HEK293 (cell line): Measurements from ENCODE around the gene GABRA6.

Source experiments
- CTCF ChIA-PET: fragments of 350-600 bp; formaldehyde crosslinking; extraction: SDS; loops from one replicate; lab custom pipeline; 2021; ENCODE audit warnings: antibody characterized with exemption; lab: Yijun Ruan, JAX
- POLR2A ChIA-PET: fragments of 300-600 bp; formaldehyde crosslinking; extraction: SDS; loops from one replicate; lab custom pipeline; 2020; ENCODE audit warnings: antibody characterized with exemption, inconsistent platforms; lab: Yijun Ruan, JAX
- H3K27ac ChIP-seq: fragments of 200-500 bp; sonication (Bioruptor generic); 2 replicates; pipeline ENCODE4 v1.5.1; 2014; ENCODE audit warnings: low read depth, low read length, control low read depth, inconsistent platforms; ENCODE audit errors: extremely low read depth
- H3K36me3 ChIP-seq, 2 experiments: fragments of 200-500 bp in 1 of 2; sonication (Bioruptor generic) in 1 of 2; 1 replicate in 1 of 2; 2 replicates in 1 of 2; pipeline ENCODE4 v1.5.1; 2014 to 2017; ENCODE audit warnings: inconsistent platforms in 2 of 2, low read length in 2 of 2; ENCODE audit not compliant: control insufficient read depth in 2 of 2, insufficient read depth in 1 of 2
- H3K4me1 ChIP-seq: fragments of 200-500 bp; sonication (Bioruptor generic); 2 replicates; pipeline ENCODE4 v1.5.1; 2014; ENCODE audit warnings: mild to moderate bottlenecking, low read length, inconsistent platforms; ENCODE audit not compliant: control insufficient read depth, insufficient read depth
- H3K4me3 ChIP-seq: 2 replicates; pipeline ENCODE4 v1.5.1; 2011; ENCODE audit warnings: low read depth, mild to moderate bottlenecking, control low read depth, low read length, moderate library complexity
- H3K9me3 ChIP-seq: fragments of 200-500 bp; sonication (Bioruptor generic); 2 replicates; pipeline ENCODE4 v1.5.1; 2014; ENCODE audit warnings: low read depth, low read length, inconsistent platforms; ENCODE audit not compliant: control insufficient read depth, insufficient read depth
- GLIS2 ChIP-seq: fragments of 450-650 bp; formaldehyde crosslinking; IDR thresholded peaks from 2 replicates; pipeline ENCODE4 v1.5.1; 2016; ENCODE audit warnings: missing biosample characterization, missing genetic modification characterization
- HOXD13 ChIP-seq: sonication (generic); formaldehyde crosslinking; IDR thresholded peaks from 2 replicates; pipeline ENCODE4 v1.8.0; 2022; ENCODE audit warnings: missing genetic modification reagents, borderline replicate concordance
- INSM2 ChIP-seq: fragments of 450-650 bp; formaldehyde crosslinking; IDR thresholded peaks from 2 replicates; pipeline ENCODE4 v1.5.1; 2016; ENCODE audit warnings: missing biosample characterization, missing genetic modification characterization
- KLF7 ChIP-seq: fragments of 450-650 bp; formaldehyde crosslinking; IDR thresholded peaks from 2 replicates; pipeline ENCODE4 v1.5.1; 2016; ENCODE audit warnings: missing biosample characterization, missing genetic modification characterization, borderline replicate concordance
- SALL2 ChIP-seq: fragments of 450-650 bp; formaldehyde crosslinking; IDR thresholded peaks from 2 replicates; pipeline ENCODE4 v1.5.0; 2017; ENCODE audit warnings: missing biosample characterization, mild to moderate bottlenecking, missing genetic modification characterization, borderline replicate concordance
- WT1 ChIP-seq: fragments of 450-650 bp; formaldehyde crosslinking; IDR thresholded peaks from 2 replicates; pipeline ENCODE4 v1.5.1; 2016; ENCODE audit warnings: missing biosample characterization, missing genetic modification characterization
- YY1 ChIP-seq: fragments of 450-650 bp; formaldehyde crosslinking; IDR thresholded peaks from 2 replicates; pipeline ENCODE4 v1.5.1; 2018; ENCODE audit warnings: missing biosample characterization, missing genetic modification characterization
- ZBTB48 ChIP-seq: fragments of 450-650 bp; formaldehyde crosslinking; IDR thresholded peaks from 2 replicates; pipeline ENCODE4 v1.5.1; 2016; ENCODE audit warnings: missing biosample characterization, missing genetic modification characterization
- ZBTB49 ChIP-seq: fragments of 450-650 bp; formaldehyde crosslinking; IDR thresholded peaks from 2 replicates; pipeline ENCODE4 v1.5.1; 2016; ENCODE audit warnings: missing biosample characterization, missing genetic modification characterization, low read depth
- ZNF146 ChIP-seq: fragments of 450-650 bp; formaldehyde crosslinking; IDR thresholded peaks from 2 replicates; pipeline ENCODE4 v1.5.1; 2016; ENCODE audit warnings: missing biosample characterization, missing genetic modification characterization
- ZNF155 ChIP-seq: fragments of 450-650 bp; formaldehyde crosslinking; IDR thresholded peaks from 2 replicates; pipeline ENCODE4 v1.5.1; 2016; ENCODE audit warnings: missing biosample characterization, missing genetic modification characterization
- ZNF214 ChIP-seq: fragments of 450-650 bp; formaldehyde crosslinking; IDR thresholded peaks from 2 replicates; pipeline ENCODE4 v1.5.1; 2017; ENCODE audit warnings: missing biosample characterization, mild to moderate bottlenecking, missing genetic modification characterization, borderline replicate concordance
- ZNF311 ChIP-seq: fragments of 450-650 bp; formaldehyde crosslinking; IDR thresholded peaks from 2 replicates; pipeline ENCODE4 v1.5.1; 2017; ENCODE audit warnings: missing biosample characterization, missing genetic modification characterization, borderline replicate concordance
- ZNF473 ChIP-seq: fragments of 450-650 bp; formaldehyde crosslinking; IDR thresholded peaks from 2 replicates; pipeline ENCODE4 v1.5.1; 2017; ENCODE audit warnings: missing biosample characterization, missing genetic modification characterization
- ZNF488 ChIP-seq: fragments of 450-650 bp; formaldehyde crosslinking; IDR thresholded peaks from 2 replicates; pipeline ENCODE4 v1.5.1; 2016; ENCODE audit warnings: missing biosample characterization, missing genetic modification characterization
- ZNF529 ChIP-seq: fragments of 450-650 bp; formaldehyde crosslinking; IDR thresholded peaks from 2 replicates; pipeline ENCODE4 v1.5.1; 2017; ENCODE audit warnings: missing genetic modification characterization, missing biosample characterization; ENCODE audit not compliant: insufficient replicate concordance
- ZNF548 ChIP-seq: fragments of 450-650 bp; formaldehyde crosslinking; IDR thresholded peaks from 2 replicates; pipeline ENCODE4 v1.5.1; 2016; ENCODE audit warnings: missing biosample characterization, missing genetic modification characterization
- ZNF558 ChIP-seq: fragments of 450-650 bp; formaldehyde crosslinking; IDR thresholded peaks from 2 replicates; pipeline ENCODE4 v1.5.1; 2016; ENCODE audit warnings: missing biosample characterization, missing genetic modification characterization
- ZNF571 ChIP-seq: fragments of 450-650 bp; formaldehyde crosslinking; IDR thresholded peaks from 2 replicates; pipeline ENCODE4 v1.5.0; 2017; ENCODE audit warnings: missing biosample characterization, missing genetic modification characterization
- ZNF654 ChIP-seq: fragments of 450-650 bp; formaldehyde crosslinking; IDR thresholded peaks from 2 replicates; pipeline ENCODE4 v1.5.1; 2016; ENCODE audit warnings: low read depth, missing biosample characterization, missing genetic modification characterization
- ZNF677 ChIP-seq: fragments of 450-650 bp; IDR thresholded peaks from 2 replicates; pipeline ENCODE4 v1.5.0; 2018; ENCODE audit warnings: missing biosample characterization, mild to moderate bottlenecking, missing genetic modification characterization, moderate library complexity
- ZXDB ChIP-seq: fragments of 450-650 bp; formaldehyde crosslinking; IDR thresholded peaks from 2 replicates; pipeline ENCODE4 v1.5.1; 2016; ENCODE audit warnings: missing biosample characterization, missing genetic modification characterization
- TF ChIP-seq, protein P1 (sequence below): fragments of 450-650 bp; formaldehyde crosslinking; conservative IDR thresholded peaks from 2 replicates; pipeline ENCODE4 v1.5.1; 2016; ENCODE audit warnings: low read depth, missing biosample characterization, missing genetic modification characterization

GABRA6 gene

DNA sequence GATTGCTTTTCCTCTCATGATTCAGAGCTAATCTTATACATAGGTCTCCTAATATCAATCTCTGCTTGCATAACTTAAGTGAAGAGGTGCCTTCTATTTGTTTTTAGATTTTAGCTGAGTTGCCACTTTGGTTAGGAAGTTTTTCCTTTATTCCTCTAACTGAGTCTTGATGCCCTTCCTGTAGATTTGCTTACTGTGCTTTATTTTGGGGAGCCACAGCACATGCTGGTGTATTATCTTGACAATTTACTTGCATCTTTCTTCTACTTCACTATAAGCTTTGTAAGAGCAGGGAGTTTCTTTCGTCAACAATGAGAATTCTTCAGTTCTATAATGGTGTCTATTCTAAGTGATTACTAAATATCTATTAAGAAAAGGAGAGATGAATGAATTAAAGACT is 54.9 kb downstream of the GABRA6 start:
- no peak overlapping the region for H3K4me3 ChIP-seq
- POLR2A ChIA-PET, result no interaction called here
- no peaks in the 10 kb centered on the region for H3K4me1 ChIP-seq
- no peaks in the 10 kb centered on the region for H3K9me3 ChIP-seq
- no peak overlapping the region for H3K27ac ChIP-seq
- no peaks in the 10 kb centered on the region for H3K36me3 ChIP-seq
- CTCF ChIA-PET, result no interaction called here
- TF ChIP-seq ZNF214, result no peak
- TF ChIP-seq ZNF571 (tag by site-specific recombination), result no peak
- no peak for TF ChIP-seq ZNF155 (tag by site-specific recombination)
- no peak for TF ChIP-seq ZNF529 (tag by site-specific recombination)
- TF ChIP-seq ZBTB49 (tag by site-specific recombination), result no peak

DNA sequence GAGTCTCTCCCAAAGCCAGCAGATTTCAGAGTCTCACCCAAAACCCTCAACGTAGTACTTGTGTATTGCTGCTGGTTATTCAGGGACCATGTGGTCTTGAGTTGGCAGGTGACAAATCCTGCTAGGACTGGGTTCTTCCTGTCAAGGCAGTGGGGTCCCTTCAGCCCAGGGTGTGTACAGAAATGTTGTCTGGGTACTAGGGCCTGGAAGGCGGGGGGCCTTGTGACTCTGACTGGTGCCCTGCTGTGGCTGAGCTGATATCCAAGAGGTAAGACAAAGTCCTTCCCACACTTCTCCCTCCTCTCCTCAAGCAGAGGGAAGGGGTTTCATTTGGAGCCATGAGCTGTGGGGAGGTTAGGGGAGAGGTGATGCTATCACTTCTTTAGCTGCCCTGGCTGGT is 58.8 kb downstream of the GABRA6 start:
- H3K4me3 ChIP-seq, result no peak overlapping the region
- no peak for TF ChIP-seq ZNF558 (tag by site-specific recombination)
- no peak for TF ChIP-seq SALL2 (tag by site-specific recombination)
- no peak for TF ChIP-seq ZXDB (tag by site-specific recombination)
- TF ChIP-seq, protein P1, sequence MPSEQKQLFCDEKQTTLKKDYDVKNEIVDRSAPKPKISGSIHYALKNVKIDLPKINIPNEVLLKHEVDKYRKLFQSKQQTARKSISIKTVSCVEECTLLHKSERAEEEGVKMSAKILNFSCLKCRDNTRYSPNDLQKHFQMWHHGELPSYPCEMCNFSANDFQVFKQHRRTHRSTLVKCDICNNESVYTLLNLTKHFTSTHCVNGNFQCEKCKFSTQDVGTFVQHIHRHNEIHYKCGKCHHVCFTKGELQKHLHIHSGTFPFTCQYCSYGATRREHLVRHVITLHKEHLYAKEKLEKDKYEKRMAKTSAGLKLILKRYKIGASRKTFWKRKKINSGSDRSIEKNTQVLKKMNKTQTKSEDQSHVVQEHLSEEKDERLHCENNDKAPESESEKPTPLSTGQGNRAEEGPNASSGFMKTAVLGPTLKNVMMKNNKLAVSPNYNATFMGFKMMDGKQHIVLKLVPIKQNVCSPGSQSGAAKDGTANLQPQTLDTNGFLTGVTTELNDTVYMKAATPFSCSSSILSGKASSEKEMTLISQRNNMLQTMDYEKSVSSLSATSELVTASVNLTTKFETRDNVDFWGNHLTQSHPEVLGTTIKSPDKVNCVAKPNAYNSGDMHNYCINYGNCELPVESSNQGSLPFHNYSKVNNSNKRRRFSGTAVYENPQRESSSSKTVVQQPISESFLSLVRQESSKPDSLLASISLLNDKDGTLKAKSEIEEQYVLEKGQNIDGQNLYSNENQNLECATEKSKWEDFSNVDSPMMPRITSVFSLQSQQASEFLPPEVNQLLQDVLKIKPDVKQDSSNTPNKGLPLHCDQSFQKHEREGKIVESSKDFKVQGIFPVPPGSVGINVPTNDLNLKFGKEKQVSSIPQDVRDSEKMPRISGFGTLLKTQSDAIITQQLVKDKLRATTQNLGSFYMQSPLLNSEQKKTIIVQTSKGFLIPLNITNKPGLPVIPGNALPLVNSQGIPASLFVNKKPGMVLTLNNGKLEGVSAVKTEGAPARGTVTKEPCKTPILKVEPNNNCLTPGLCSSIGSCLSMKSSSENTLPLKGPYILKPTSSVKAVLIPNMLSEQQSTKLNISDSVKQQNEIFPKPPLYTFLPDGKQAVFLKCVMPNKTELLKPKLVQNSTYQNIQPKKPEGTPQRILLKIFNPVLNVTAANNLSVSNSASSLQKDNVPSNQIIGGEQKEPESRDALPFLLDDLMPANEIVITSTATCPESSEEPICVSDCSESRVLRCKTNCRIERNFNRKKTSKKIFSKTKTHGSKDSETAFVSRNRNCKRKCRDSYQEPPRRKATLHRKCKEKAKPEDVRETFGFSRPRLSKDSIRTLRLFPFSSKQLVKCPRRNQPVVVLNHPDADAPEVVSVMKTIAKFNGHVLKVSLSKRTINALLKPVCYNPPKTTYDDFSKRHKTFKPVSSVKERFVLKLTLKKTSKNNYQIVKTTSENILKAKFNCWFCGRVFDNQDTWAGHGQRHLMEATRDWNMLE (tag by site-specific recombination), result no peak
- no peak for TF ChIP-seq YY1 (tag by site-specific recombination)
- TF ChIP-seq ZNF488 (tag by site-specific recombination), result no peak
- no peak for TF ChIP-seq ZNF311 (tag by site-specific recombination)
- TF ChIP-seq ZNF677, result no peak
- TF ChIP-seq WT1 (tag by site-specific recombination), result no peak
- no peak for TF ChIP-seq ZBTB48 (tag by site-specific recombination)
- TF ChIP-seq INSM2 (tag by site-specific recombination), result no peak
- TF ChIP-seq ZNF548 (tag by site-specific recombination), result no peak
- no peak for TF ChIP-seq HOXD13
- no peak for TF ChIP-seq KLF7
- no peak for TF ChIP-seq ZNF473
- TF ChIP-seq ZNF146 (tag by site-specific recombination), result no peak
- no peak for TF ChIP-seq GLIS2 (tag by site-specific recombination)
- no peak for TF ChIP-seq ZNF654 (tag by site-specific recombination)
- TF ChIP-seq, all 188 proteins: peak for 0
- POLR2A ChIA-PET, result no interaction called here
- Histone ChIP-seq H3K36me3 (no peaks in the 10 kb centered on the region), H3K27ac (no peak overlapping the region), H3K9me3 (no peaks in the 10 kb centered on the region), H3K4me1 (no peaks in the 10 kb centered on the region)
- CTCF ChIA-PET, result no interaction called here
